Natural killer cell (primary cell): Measurements from ENCODE around the gene SHB. TPM values are rescaled to one million over a fixed set of nuclear protein-coding genes. Genes with fewer than 3 reads are reported as not detected.
"Not testable (repeated sequence)": the region's sequence is repeated elsewhere in the genome, so short reads cannot be mapped to it uniquely, and the experiment has no call there.

ENCODE experiments used
- ATAC-seq, 3 donors: fragments of 150-1000 bp in 2 of 3; fragments of 200-7000 bp in 1 of 3; cut with Tn5 transposase; 1 replicate in 1 of 3; 2 replicates in 2 of 3; pipeline ENCODE4 v1.10.0; 2021; ENCODE audit warnings: mild to moderate bottlenecking in 2 of 3, moderate library complexity in 2 of 3
- DNase-seq, 2 donors: peaks; one replicate each; pipeline versions ENCODE4 v3.0.0 to v3.0.0-alpha.2; 2013 to 2021; ENCODE audit warnings: mixed read lengths in 1 of 2
- H3K27ac ChIP-seq: one replicate; pipeline ENCODE4 v1.5.1; 2013; ENCODE audit warnings: mild to moderate bottlenecking, low read length
- H3K27me3 ChIP-seq: one replicate; pipeline ENCODE4 v1.6.1; 2013; ENCODE audit warnings: low read length; ENCODE audit not compliant: control insufficient read depth, insufficient read depth
- H3K36me3 ChIP-seq: one replicate; pipeline ENCODE4 v1.6.1; 2013; ENCODE audit warnings: low read length; ENCODE audit not compliant: control insufficient read depth, insufficient read depth
- H3K4me1 ChIP-seq: one replicate; pipeline ENCODE4 v1.6.1; 2013; ENCODE audit warnings: low read length; ENCODE audit not compliant: control insufficient read depth, insufficient read depth
- H3K4me3 ChIP-seq: one replicate; pipeline ENCODE4 v1.5.1; 2013; ENCODE audit warnings: low read length
- H3K9me3 ChIP-seq: one replicate; pipeline ENCODE4 v1.6.1; 2013; ENCODE audit warnings: low read length; ENCODE audit not compliant: control insufficient read depth, insufficient read depth
- H3K27ac Mint-ChIP-seq, 2 donors: one replicate each; pipeline ENCODE4 v1.8.0; 2022; ENCODE audit warnings: mild to moderate bottlenecking in 2 of 2, mixed read lengths in 2 of 2, moderate library complexity in 1 of 2
- H3K27me3 Mint-ChIP-seq, 2 donors: one replicate each; pipeline ENCODE4 v1.8.0; 2022; ENCODE audit warnings: low read depth in 2 of 2, mixed read lengths in 2 of 2
- H3K36me3 Mint-ChIP-seq: one replicate; pipeline ENCODE4 v1.8.0; 2022; ENCODE audit warnings: mixed read lengths
- H3K4me1 Mint-ChIP-seq, 2 donors: one replicate each; pipeline ENCODE4 v1.8.0; 2022; ENCODE audit warnings: mixed read lengths in 2 of 2
- H3K4me3 Mint-ChIP-seq: one replicate; pipeline ENCODE4 v1.8.0; 2022; ENCODE audit warnings: mild to moderate bottlenecking, moderate library complexity, mixed read lengths
- H3K9me3 Mint-ChIP-seq, 2 donors: one replicate each; pipeline ENCODE4 v1.8.0; 2022; ENCODE audit warnings: mixed read lengths in 2 of 2
- CTCF ChIP-seq: fragments of 200-600 bp; IDR thresholded peaks from one replicate; pipeline ENCODE4 v1.8.0; 2022; ENCODE audit warnings: antibody characterized with exemption
- WGBS: methylation state at CpG from one replicate; pipeline ENCODE4 v1.1.7; 2013; ENCODE audit warnings: missing lambda C conversion rate; ENCODE audit not compliant: insufficient coverage; 5-methylcytosine and 5-hydroxymethylcytosine counted together
- intact Hi-C: fragments of 100-400 bp; cut with micrococcal nuclease; formaldehyde crosslinking; loops from one replicate; pipeline ENCODE4 v1.14.2; 2022
- total RNA-seq, 4 donors: library from RNA; stranded (reverse); fragments of 120-200 nt in 1 of 4; gene quantifications; one replicate each; pipeline versions ENCODE4 v1.2.3 to v1.2.4, GENCODE V29; 2013 to 2022

Gene SHB
- total RNA-seq, 3 donors from 2014 or later (not counting 1 experiment from before 2014, with no cell fraction given) = 2.7 to 7.1 (median 2.9) TPM

GRCh38 chr9:37967014-37967760 is 101.8 kb downstream of the SHB start:
- intact Hi-C loops = loop anchor here (10.0 kb wide), 1 partner anchor 98 kb away; the partner anchor contains the start of gene SHB
- no peak for TF ChIP-seq CTCF
- peaks cover 40% of the 10 kb centered on the region in 2 donors for H3K4me1 Mint-ChIP-seq

GRCh38 chr9:37966412-37967013 is 102.5 kb downstream of the SHB start:
- WGBS = 63% methylated on average over 9 of the region's 9 CpGs
- H3K27ac ChIP-seq = no peak overlapping the region
- Mint-ChIP-seq H3K36me3 (no peaks in the 10 kb centered on the region), H3K9me3 (no peaks in the 10 kb centered on the region), H3K27me3 (no peaks in the 10 kb centered on the region), H3K4me1 (peaks cover 43% of the 10 kb centered on the region in 2 donors), H3K27ac (peak overlapping the region; percentile 29 to 77), H3K4me3 (peak overlapping the region; percentile 42)
- no peaks in the 10 kb centered on the region for H3K4me1 ChIP-seq
- TF ChIP-seq CTCF = no peak
- no peak overlapping the region for H3K4me3 ChIP-seq
- DNase-seq (peak in 1 of 2 donors; percentile 33), ATAC-seq (peak; percentile 56 to 61 (median 57))
- intact Hi-C loops = loop anchor here (10.0 kb wide), 1 partner anchor 98 kb away; the partner anchor contains the start of gene SHB
- no peaks in the 10 kb centered on the region for H3K9me3 ChIP-seq
- no peaks in the 10 kb centered on the region for H3K36me3 ChIP-seq
- no peaks in the 10 kb centered on the region for H3K27me3 ChIP-seq

More at GRCh38 chr9:37967014-37967760, 101.8 kb downstream of the SHB start:
- Mint-ChIP-seq H3K4me3 (peak overlapping the region; percentile 25), H3K27ac (peak overlapping the region in 1 of 2 donors; percentile 77), H3K36me3 (no peaks in the 10 kb centered on the region), H3K27me3 (no peaks in the 10 kb centered on the region), H3K9me3 (no peaks in the 10 kb centered on the region)
- no peaks in the 10 kb centered on the region for H3K4me1 ChIP-seq
- no peak for DNase-seq
- H3K36me3 ChIP-seq = no peaks in the 10 kb centered on the region
- no peak overlapping the region for H3K27ac ChIP-seq
- WGBS = 90% methylated on average over 7 of the region's 8 CpGs
- no peak overlapping the region for H3K4me3 ChIP-seq
- no peaks in the 10 kb centered on the region for H3K9me3 ChIP-seq
- H3K27me3 ChIP-seq = no peaks in the 10 kb centered on the region
- peak in 1 of 3 donors; percentile 20 for ATAC-seq

GRCh38 chr9:37965676-37966345 is 103.2 kb downstream of the SHB start:
- not testable (repeated sequence) for H3K4me3 ChIP-seq, H3K27ac ChIP-seq, H3K4me1 ChIP-seq, H3K36me3 ChIP-seq, H3K9me3 ChIP-seq, H3K9me3 Mint-ChIP-seq, H3K27me3 Mint-ChIP-seq, DNase-seq, H3K27me3 ChIP-seq, H3K36me3 Mint-ChIP-seq
- ATAC-seq = peak; percentile 68 to 80 (median 74)
- Mint-ChIP-seq H3K4me3 (peak overlapping the region; percentile 42), H3K4me1 (peaks cover 50% of the 10 kb centered on the region in 2 donors), H3K27ac (peak overlapping the region; percentile 29 to 77)
- WGBS = 74% methylated on average over 7 of the region's 7 CpGs
- intact Hi-C loops = loop anchor here (10.0 kb wide), 1 partner anchor 99 kb away; the partner anchor contains the start of gene SHB

DNA sequence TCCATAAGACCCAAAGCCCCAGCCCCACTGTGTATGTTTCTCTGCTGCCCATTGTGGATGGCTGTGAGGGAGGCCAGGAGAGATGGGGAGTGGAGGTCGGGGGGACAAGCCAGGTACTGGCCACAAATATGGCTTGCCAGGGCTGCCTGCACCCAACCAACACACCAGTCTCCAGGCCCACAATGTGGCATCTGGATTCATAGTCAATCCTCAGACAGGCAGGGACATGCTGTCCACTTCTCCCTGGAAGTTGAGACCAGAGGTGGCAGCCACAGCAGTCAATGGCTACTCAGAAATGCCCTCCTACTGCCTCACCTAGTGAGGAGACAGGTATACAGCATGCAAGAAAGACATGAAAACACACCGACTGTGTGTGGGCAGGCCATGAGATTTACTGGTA is 103.9 kb downstream of the SHB start:
- H3K27me3 Mint-ChIP-seq = no peaks in the 10 kb centered on the region
- peaks cover 50 to 51% of the 10 kb centered on the region in 2 donors for H3K4me1 Mint-ChIP-seq
- Histone ChIP-seq H3K4me3 (no peak overlapping the region), H3K4me1 (no peaks in the 10 kb centered on the region), H3K9me3 (no peaks in the 10 kb centered on the region), H3K27ac (no peak overlapping the region), H3K36me3 (no peaks in the 10 kb centered on the region), H3K27me3 (no peaks in the 10 kb centered on the region)
- DNase-seq (no peak), ATAC-seq (no peak)
- H3K9me3 Mint-ChIP-seq = no peaks in the 10 kb centered on the region
- H3K27ac Mint-ChIP-seq = peak overlapping the region in 1 of 2 donors; percentile 79
- H3K36me3 Mint-ChIP-seq = no peaks in the 10 kb centered on the region
- 79% methylated on average over 2 of the region's 2 CpGs for WGBS
- intact Hi-C loops = loop anchor here (10.0 kb wide), 1 partner anchor 100 kb away; the partner anchor contains the start of gene SHB
- TF ChIP-seq CTCF = no peak
- no peak overlapping the region for H3K4me3 Mint-ChIP-seq
